Superior temporal gyrus (tissue), 1 donor: ENCODE measurements around the gene DGCR6L.
"Not testable (repeated sequence)": the region's sequence is repeated elsewhere in the genome, so short reads cannot be mapped to it uniquely, and the experiment has no call there.

Source experiments
- DNase-seq: peaks from one replicate; pipeline ENCODE4 v3.0.0-alpha.2; 2016; ENCODE audit errors: extremely low spot score

DGCR6L gene

GRCh38 chr22:20319745-20320658, at the start of gene DGCR6L:
Gene DGCR6L (minus strand): TSS chr22:20320060. CDS start chr22:20319988, 72 bp downstream.
- peak; percentile 92 for DNase-seq

DNA sequence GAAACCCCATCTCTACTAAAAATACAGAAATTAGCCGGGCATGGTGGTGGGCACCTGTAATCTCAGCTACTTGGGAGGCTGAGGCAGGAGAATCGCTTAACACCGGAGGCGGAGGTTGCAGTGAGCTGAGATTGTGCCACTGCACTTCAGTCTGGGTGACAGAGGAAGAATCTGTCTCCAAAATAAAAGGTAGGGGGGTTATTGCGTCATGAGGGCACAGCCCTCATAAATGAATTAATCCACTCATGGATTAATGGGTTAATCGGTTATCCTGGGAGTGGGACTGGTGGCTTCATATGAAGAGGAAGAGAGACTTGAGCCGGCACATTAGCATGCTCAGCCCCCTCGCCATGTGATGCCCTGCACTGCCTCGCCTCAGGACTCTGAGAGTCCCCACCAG, 49.0 kb upstream of the DGCR6L start:
- DNase-seq, result not testable (repeated sequence)

DNA sequence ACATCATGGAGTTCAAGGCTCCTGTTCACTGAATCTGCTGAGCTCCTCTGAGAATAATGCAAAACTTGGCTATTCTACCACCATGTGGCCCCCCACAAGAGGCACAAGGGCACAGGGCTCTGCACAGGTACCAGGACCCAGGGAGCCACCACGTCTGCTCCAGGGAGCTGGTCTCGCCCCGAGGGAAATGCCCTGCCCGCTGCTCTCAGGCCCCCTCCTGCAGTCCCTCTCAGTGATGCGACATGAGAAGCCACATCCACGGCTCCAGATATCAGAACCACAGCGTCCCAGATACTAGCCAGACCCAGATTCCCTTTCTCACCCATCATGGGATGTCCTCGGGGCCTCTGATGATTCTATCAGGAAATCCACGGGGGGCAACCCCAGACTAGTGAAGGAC, 47.0 kb upstream of the DGCR6L start:
- not testable (repeated sequence) for DNase-seq

DNA sequence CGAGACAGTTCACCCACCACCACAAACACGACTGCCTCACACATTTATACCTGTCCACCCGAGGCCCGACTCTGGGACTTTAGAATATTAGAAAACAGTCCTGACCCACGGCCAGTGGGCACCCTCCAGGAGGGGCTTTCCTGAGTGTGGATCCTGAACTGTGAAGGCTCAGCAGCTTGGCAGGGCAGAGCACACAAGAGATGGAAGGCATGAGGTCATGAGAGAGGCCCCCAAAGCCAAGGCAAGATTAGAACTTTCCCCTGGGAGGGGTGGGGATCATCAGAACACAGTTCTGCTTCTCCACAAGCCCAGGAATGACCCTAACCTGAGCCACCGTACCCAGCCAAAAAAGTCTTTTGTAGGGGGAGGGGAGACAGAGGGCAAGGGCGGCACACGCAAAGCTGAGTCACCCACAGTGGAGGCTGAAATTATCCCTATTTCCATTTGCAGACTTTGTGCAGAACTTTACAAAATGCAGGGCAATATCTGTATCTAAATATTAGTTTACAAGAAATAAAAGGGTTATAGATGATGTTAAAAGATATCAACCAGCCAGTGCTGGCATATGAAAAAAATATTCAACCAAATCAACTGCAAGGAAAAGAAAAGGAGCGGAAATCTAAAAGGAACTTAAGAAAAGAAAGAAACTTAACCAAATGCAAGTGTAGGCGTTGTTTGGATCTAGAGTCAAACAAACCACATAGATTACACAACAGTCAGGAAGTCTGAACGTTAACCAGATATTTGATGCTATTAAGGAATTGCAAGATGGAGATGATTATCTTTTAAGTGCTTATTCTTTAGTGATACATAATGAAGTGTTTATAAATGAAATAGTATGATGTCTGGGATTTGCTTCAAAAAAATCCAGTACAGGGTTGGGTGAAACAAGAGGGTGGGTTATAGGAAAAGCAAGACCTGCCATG, 44.7 kb upstream of the DGCR6L start:
- DNase-seq, result not testable (repeated sequence)

DNA sequence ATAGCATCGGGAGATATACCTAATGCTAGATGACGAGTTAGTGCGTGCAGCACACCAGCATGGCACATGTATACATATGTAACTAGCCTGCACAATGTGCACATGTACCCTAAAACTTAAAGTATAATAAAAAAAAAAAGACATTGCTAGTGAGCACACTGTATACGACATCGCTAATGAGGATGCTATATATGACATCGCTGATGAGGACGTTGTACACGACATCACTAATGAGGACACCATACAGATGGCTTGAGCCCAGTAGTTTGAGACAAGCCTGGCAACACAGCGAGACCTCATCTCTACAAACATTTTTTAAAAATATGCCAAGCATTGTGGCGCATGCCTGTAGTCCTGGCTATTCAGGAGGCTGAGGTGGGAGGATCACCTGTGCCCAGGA, 42.5 kb upstream of the DGCR6L start:
- DNase-seq, result not testable (repeated sequence)

DNA sequence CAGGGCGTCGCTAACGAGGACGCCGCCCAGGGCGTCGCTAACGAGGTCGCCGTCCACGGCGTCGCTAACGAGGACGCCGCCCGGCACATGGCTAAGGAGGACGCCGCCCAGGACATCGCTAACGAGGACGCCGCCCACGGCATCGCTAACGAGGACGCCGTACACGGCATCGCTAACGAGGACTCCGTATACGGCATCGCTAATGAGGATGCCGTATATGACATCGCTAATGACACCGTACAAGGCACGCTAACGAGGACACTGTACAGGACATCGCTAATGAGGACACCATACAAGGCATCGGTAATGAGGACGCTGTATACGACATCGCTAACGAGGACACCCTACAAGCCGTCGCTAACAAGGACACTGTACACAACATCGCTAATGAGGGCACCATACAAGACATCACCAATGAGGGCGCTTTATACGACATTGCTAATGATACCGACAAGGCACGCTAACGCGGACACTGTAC, 41.9 kb upstream of the DGCR6L start:
- DNase-seq, result not testable (repeated sequence)

DNA sequence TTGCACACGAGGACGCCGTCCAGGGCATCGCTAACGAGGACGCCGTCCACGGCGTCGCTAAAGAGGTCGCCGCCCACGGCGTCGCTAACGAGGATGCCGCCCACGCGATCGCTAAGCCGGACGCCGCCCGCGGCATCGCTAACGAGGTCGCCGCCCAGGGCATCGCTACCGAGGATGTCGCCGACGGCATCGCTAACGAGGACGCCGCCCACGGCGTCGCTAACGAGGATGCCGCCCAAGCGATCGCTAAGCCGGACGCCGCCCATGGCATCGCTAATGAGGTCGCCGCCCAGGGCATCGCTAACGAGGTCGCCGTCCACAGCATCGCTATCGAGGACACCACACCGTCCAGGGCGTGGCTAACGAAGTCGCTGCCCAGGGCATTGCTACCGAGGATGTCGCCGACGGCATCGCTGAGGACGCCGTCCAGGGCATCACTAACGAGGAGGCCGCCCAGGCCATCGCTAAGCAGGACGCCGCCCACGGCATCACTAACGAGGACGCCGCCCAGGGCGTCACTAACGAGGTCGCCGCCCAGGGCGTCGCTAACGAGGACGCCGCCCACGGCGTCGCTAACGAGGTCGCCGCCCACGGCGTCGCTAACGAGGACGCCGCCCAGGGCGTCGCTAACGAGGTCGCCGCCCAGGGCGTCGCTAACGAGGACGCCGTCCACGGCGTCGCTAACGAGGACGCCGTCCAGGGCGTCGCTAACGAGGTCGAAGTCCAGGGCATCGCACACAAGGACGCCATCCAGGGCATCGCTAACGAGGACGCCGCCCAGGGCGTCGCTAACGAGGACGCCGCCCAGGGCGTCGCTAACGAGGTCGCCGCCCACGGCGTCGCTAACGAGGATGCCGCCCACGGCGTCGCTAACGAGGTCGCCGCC, 41.2 kb upstream of the DGCR6L start:
- DNase-seq, result not testable (repeated sequence)

DNA sequence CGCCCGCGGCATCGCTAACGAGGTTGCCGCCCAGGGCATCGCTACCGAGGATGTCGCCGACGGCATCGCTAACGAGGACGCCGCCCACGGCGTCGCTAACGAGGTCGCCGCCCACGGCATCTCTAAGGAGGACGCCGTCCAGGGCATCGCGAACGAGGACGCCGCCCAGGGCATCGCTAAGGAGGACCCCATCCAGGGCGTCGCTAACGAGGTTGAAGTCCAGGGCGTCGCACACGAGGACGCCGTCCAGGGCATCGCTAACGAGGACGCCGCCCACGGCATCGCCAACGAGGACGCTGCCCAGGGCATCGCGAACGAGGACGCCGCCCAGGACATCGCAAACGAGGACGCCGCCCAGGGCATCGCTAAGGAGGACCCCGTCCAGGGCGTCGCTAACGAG, 40.4 kb upstream of the DGCR6L start:
- not testable (repeated sequence) for DNase-seq

GRCh38 chr22:20358503-20359239, 38.8 kb upstream of the DGCR6L start:
- not testable (repeated sequence) for DNase-seq

DNA sequence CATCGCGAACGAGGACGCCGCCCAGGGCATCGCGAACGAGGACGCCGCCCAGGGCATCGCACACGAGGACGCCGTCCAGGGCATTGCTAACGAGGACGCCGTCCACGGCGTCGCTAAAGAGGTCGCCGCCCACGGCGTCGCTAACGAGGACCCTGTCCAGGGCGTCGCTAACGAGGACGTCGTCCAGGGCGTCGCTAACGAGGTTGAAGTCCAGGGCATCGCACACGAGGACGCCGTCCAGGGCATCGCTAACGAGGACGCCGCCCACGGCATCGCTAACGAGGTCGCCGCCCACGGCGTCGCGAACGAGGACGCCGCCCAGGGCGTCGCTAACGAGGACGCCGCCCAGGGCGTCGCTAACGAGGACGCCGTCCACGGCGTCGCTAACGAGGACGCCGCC, 38.1 kb upstream of the DGCR6L start:
- not testable (repeated sequence) for DNase-seq

GRCh38 chr22:20356906-20357305, 37.0 kb upstream of the DGCR6L start:
- not testable (repeated sequence) for DNase-seq

DNA sequence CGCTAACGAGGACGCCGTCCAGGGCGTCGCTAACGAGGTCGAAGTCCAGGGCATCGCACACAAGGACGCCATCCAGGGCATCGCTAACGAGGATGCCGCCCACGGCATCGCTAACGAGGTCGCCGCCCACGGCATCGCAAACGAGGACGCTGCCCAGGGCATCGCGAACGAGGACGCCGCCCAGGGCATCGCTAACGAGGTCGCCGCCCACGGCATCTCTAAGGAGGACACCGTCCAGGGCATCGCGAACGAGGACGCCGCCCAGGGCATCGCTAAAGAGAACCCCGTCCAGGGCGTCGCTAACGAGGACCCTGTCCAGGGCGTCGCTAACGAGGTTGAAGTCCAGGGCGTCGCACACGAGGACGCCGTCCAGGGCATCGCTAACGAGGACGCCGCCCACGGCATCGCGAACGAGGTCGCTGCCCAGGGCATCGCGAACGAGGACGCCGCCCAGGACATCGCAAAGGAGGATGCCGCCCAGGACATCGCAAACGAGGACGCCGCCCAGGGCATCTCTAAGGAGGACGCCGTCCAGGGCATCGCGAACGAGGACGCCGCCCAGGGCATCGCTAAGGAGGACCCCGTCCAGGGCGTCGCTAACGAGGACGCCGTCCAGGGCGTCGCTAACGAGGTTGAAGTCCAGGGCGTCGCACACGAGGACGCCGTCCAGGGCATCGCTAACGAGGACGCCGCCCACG, 36.2 kb upstream of the DGCR6L start:
- DNase-seq, result not testable (repeated sequence)

GRCh38 chr22:20354238-20354975, 34.5 kb upstream of the DGCR6L start:
- DNase-seq, result no peak

GRCh38 chr22:20352536-20352935, 32.7 kb upstream of the DGCR6L start:
- not testable (repeated sequence) for DNase-seq

- not testable (repeated sequence) for DNase-seq
These were observed 26.7 kb upstream of the DGCR6L start for GRCh38 chr22:20346553-20346952.

DNA sequence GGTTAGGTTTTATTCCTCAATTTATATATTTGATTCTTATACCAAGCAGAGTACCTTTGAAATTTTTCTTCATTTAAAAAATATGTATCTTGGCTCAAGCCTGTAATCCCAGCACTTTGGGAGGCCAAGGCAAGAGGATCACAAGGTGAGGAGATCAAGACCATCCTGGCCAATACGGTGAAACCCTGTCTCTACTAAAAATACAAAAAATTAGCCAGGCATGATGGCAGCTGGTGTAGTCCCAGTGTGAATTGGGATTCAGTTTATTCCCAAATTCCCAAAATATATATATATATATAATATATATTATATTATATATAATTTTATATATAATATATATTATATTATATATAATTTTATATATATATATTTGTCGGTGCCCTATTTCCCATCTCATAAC, 18.4 kb upstream of the DGCR6L start:
- peak; percentile 7 for DNase-seq

DNA sequence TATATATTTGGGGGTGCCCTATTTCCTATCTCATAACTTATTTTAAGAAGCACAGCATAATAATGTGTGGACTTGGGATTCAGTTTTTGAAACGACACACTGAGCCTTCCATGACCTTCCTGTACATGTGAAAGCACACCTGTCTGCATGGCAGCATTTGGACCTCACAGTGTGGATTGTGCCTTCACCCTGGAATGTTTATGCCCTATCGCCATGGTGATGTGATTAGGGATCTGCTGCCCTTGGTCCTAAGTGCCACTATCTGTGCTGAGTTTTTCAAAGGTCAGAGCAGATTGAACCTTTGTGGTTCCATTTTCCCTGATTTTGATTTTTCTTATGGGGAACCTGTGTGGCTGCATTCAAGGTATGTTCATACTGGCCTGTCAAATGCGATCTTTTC, 17.9 kb upstream of the DGCR6L start:
- DNase-seq, result not testable (repeated sequence)

DNA sequence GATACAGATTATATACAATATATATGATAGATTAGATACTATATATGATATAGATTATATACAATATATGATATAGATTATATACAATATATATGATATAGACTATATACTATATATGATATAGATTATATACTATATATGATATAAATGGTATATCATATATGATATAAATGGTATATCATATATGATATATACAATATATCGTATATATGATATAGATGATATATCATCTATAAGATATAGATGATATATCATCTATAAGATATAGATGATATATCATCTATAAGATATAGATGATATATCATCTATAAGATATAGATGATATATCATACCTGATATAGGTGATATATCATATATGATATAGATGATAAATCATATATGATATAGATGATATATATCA, 16.7 kb upstream of the DGCR6L start:
- DNase-seq, result not testable (repeated sequence)

GRCh38 chr22:20328569-20328930, 8.7 kb upstream of the DGCR6L start:
- not testable (repeated sequence) for DNase-seq
